ENCODE measurements around the gene CORO2B.

- TF ChIP-seq JUND (IDR thresholded peaks at IDR 0.05) (no peak), CTCF (IDR thresholded peaks at IDR 0.05) (no peak), PBX3 (IDR thresholded peaks at IDR 0.05) (no peak), TAF1 (IDR thresholded peaks at IDR 0.05; ENCODE audit: borderline replicate concordance, low read depth, low read length) (no peak)
Measured at GRCh38 chr15:68676011-68676605, 97.3 kb downstream of the CORO2B start.
